Mucosa of gallbladder (tissue), 1 donor: ENCODE results near the gene NRIP2. TPM values are rescaled to one million over a fixed set of nuclear protein-coding genes. Genes with fewer than 3 reads are reported as not detected.

Experiments
- DNase-seq: peaks from one replicate; pipeline ENCODE4 v3.0.0-alpha.2; 2020; ENCODE audit warnings: low spot score
- total RNA-seq: library from RNA; stranded (reverse); gene quantifications from one replicate; pipeline ENCODE4 v1.2.1, GENCODE V29; 2021
- donor health status: DM: no; HTN: no; CAD: no.

The NRIP2 gene
- total RNA-seq, 1 donor from 2014 or later: 3.2 TPM

DNA sequence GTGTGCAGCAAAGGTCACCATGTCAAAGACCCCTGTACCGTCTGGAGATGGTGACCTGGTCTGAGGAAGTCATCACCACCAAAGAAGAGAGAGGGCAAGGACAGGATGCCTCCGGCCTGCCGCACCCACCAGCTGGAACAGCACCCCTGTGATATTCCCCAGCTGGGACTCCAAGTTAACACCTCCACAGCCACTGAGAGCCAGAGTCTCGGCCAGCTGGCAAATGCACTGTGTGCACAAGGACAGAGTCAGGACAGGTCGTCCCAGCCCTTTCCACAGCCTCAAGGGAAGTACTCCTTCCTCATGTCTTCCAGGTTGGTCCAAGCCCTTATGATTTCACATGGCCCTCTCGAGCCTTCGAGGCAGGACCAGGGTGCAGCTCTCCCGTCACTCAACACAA lies 59.4 kb downstream of the NRIP2 start:
- no peak for DNase-seq

Other genes starting within 250 kb of the NRIP2 start
- 140 TPM for gene FKBP4, start 40.1 kb downstream of the NRIP2 start, total RNA-seq
- 43.4 TPM for gene ITFG2, start 22.4 kb downstream of the NRIP2 start, total RNA-seq
- not detected for gene TEX52, start 22.0 kb upstream of the NRIP2 start, total RNA-seq
- 2.6 TPM for gene FOXM1, start 42.1 kb upstream of the NRIP2 start, total RNA-seq
- gene RHNO1, start 42.2 kb upstream of the NRIP2 start, total RNA-seq: 17.6 TPM
- gene TULP3, start 55.9 kb upstream of the NRIP2 start, total RNA-seq: 20.7 TPM
- gene TEAD4, start 124.4 kb upstream of the NRIP2 start, total RNA-seq: 5.1 TPM
- gene TSPAN9, start 242.3 kb upstream of the NRIP2 start, total RNA-seq: 38.7 TPM